EL (cell line): ENCODE measurements around the gene ATRN.

Source experiments
- DNase-seq: peaks from one replicate; pipeline ENCODE4 v3.0.0-alpha.2; 2016

ATRN gene

DNA sequence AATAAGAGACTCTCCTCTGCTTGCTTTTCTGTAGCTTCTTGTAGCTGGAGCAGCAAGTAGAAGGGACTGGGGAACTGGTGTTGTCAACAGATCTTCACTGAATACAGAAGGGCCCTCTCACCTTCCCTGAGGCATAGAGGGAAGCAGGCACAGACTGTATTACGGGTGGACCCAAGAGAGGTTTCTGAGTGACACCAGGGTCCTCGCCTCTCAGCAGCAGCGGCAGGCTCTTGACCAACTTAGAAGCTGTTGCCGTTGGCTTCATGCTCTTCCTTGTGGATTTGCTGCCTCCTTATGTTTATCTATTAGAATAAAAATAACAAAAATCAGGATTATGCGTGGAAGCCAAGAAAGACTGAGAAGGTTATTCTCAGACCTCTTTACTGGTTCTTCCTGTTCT is 160.7 kb downstream of the ATRN start:
- DNase-seq, result no peak

DNA sequence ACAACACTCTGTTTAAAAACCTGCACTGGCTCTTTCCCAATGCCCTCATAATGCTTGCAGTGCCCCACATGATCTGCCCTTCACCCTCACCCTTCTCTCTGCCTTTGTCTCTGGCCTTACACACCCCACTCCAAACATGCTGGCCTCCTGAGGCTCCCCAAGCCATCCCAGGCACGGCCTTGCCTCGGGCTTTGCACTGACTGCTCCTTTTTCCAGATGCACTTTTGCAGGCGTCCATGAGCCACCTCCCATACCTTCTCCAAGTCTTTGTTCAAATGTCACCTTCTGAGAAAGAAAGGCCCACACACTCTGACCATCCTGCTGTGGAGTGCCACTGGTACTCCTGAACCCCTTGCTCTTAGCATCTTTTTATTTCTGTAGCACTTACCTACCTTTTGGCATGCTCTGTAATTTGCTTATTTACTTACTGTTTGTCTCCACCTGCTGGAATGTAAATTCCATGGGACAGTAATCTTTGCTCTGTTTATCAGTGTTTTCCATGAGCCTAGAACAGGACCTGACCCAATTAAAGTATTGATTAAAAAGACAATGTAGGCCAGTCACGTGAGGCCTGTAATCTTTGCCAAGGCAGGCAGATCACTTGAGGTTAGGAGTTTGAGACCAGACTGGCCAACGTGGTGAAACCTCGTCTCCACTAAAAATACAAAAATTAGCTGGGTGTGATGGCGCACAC is 161.6 kb downstream of the ATRN start:
- no peak for DNase-seq

DNA sequence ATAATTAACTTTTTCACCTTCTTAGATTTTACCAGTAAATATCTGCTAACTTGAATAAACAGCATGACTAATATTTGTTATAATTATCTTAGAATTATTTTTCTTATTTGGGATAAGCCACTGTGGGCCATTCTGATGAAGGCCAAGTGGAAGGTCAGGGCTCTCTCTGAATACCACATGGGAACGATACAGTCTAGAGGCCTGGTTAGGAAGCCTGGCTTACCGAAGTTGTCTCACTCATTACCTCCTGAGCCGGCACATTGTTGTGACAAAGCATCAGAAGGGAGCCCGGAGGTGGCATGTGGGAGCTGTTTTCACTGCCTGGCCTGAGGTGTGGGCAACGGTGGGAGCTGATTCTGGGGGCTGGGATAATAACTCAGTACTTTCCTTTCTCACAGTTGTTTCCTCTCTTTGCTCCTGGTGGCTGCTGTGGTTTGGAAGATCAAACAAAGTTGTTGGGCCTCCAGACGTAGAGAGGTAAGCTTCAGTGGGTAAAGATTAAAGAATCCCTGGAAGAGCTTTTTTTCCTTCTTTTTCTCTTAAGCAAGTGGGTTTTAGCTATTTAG is 163.2 kb downstream of the ATRN start:
- DNase-seq, result no peak

DNA sequence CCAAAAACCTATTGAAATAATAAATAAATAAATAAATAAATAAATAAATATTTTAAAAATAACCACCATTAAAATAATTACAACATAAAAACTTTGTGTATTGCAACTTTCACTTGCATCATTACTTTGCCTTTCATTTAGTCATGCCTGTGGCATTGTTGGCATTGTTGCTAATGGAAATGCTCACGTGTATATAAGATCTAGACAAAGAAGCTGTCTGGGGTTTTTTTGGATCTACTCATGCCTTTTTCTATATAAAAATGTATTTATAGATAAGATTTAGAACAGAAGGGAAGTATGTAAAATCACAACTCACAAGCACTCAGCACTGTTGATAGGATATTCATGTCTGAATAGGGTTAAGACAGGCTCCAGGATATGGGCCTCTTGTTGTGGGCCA is 164.5 kb downstream of the ATRN start:
- DNase-seq, result no peak

DNA sequence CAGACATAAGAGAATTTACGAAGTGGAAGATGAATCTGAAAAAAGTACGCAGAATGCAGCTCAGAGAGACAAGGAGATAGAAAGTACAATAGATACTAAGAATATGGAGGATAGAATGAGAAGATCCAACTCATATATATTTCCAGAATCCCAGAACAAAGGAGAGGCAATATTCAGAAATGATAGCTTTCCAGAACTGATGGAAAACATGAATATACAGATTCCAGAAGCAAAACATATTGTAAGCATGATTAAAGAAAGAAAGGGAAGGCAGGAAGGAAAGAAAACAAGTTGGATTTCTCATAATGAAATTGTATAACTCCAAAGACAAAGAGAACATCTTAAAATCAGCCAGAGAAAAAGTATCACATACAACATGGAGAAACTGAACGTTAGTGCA is 169.4 kb downstream of the ATRN start:
- no peak for DNase-seq

DNA sequence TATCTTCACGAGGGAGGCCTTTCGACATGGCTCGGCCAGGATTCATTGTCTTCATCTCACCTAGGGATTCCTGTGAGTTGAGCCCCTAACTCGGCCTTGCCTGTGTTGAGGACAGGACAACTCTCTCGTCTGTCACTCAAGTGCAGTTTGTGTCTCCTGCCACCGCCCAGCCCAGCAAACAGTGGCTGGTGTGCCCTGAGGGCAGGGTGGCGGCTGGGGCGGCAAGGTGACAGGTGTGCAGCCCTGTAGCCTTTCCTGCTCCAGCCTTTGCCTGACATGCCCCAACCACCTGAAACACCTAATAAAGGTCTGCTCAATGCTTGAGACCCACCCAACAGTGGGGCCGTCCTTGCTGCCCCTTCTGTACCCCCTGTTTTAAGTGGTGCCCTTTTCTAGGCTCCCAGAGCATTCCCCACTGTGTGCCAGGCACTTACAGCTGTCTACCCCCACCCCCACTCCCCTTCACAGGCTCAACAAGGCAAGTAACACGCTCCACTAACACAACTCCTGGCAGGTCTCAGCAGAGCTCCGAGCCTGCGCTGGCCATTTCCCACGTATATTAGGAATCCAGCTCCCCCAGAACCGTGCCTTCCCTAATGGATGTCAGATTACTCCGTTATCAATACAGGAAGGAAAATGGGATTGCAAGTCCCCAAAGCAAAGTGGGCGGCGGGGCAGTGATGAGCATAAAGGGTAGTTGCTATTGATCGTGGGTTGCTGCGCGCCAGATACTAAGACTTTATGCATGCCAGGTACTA is 174.7 kb downstream of the ATRN start:
- DNase-seq, result no peak

DNA sequence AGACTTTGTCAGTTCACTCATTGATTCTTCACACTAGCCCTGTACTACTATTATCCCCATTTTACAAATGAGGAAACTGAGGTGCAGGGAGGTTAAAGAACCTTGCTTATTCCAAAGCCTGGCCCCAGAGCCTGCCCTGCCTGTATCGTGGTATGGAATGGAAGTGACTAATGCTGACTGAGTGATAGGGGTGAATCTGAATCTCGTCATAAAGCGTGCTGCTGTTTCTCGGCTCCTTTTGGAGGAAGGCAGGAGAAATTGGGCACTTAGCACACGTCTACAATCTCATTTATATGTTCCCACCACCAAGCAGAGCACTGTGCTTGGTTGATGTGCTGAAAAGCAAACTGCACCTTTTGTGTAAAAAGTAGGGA is 175.2 kb downstream of the ATRN start:
- no peak for DNase-seq

DNA sequence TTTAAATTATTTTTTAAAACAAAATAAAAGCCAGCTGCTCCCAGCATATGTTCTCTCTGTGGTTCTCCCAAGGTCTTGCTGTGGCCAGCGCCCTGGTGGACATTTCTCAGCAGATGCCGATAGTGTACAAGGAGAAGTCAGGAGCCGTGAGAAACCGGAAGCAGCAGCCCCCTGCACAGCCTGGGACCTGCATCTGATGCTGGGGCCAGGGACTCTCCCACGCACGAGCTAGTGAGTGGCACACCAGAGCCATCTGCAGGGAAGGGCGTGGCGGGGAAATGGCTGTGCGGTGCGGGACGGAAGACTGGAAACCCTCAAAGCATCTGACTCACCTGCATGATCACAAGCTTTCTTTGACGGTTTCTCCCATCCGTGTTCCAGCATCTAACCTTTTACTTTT is 175.8 kb downstream of the ATRN start:
- DNase-seq, result no peak

DNA sequence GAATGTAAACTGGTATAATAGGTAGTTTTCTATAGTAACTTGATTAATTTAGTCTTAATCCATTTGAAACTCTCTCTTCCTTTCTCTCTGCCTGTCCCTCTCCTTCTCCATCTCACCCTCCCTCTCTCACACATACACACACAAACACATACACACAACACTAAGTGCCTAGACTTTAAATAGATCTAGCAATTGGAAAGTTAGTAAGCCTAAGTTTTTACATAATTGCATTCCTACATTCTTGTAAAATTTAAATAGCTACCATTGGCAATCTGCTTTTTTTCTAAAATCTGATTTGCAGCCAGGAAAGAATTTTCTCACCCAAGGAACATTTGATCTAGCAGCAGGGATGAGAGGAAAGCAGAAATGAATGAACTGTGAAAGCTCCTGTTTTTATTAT is 176.7 kb downstream of the ATRN start:
- no peak for DNase-seq

DNA sequence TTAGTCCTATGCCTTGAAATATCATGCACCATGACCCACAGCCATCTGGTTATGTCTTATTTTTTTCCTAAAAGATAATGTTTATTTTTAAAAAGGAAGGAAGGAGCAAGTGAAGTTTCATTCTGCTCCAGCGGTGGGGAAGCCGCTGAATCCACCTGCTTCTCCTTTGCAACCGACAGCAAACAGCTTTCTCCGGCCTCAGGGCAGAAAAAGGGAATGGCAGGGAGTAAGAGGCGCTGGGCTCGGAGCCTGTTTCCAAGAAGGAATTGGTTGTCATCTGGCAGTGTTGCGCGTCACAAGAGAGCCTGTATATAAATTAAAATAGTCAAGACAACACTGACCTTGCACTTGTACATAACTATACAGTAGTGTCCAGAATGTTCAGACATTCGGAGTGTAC is 178.1 kb downstream of the ATRN start:
- no peak for DNase-seq

DNA sequence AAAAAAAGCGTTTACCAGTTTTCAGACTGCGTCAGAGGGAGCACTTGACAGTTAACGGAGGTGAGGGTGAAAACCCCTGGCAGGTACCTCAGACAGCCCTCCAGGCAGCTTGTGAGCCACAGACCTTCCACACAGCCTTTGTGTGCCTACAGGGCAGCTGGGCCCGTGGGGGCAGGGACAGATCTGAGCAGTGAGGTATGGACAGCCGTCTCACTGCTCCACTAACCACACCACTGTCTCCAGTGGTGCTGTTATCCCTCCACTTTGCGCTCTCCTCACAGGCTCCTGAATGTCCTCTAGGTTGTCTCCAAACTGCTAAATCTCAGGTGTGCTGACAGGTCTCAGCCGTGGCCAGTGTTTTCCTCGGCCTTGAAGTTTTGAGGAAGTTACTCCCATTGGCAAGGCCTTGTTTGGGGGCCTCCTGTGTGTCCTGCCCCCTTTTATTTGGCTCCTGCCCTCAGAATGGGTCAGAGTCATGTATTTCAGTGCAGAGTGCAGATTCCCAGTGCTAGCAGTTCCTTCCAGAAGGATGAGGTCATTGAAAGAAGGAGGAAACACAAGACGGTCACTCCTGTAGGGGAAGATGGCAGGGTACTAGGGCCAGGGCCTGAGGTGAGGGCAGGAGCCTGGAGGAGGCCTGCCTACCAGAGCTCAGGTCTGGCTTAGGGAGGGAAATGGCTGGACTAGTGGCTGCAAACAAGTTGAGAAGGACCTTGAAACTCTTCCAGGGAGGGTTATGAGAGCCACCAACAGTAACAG is 180.6 kb downstream of the ATRN start:
- DNase-seq, result no peak

DNA sequence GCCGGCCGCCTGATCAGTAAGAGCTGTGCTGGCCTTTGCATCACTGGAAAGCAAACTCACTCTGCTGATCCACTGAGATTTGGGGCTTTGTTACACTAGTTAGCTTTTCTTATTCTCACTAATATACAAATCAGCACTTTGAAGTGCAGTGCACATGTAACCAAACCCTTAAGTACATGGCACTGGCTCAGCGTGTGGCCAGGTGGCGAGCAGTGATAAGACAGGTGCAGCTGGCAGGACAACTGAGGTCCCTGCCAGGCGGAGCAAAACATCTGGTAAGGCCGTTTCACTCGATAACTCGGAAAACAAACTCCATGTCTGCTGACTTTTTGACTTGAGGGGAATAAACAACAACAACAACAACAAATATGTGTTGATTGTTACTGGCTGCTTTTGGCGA is 181.4 kb downstream of the ATRN start:
- no peak for DNase-seq

DNA sequence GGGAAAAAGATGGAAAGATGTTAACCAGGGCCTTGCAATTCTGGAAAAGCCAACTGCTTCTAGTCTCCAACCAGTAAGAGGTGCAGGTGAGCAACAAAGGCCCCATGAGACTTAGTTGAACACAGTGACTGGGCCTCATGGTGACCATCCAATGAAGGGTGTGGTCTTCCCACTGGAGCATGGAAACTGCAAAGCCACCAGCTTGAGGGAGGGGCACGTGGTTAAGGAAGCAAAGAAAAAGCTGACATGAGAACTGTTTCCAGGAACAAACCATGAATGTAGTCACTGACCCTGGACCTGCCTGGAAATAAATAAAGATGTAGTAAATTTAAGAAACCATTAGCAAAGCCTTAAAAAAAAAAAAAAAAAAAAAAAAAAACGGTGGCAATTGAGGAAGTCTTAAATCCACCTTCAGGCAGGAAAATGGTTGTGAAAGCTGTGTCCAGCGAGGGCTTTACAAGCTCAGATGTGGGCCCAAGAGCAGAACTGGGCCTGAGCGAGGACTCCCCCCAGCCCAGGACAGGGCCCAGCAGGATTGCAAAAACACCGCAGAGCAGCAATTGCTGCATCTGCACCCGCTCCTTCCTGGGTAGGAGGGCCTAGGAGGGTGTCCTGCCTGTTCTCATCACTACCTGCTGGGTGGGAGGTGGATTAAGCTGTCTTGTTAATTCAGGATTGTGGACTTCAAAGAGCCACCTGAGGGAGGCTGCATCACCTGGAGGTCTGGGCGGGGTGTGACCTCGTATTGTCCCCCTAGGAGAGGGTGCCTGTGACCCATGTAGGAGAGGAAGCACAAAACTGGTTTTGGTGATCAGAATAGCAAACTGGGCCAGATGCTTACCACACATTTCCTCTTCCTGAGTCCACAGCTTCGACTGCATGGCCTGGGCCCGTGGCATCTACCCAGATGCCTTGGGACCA is 182.1 kb downstream of the ATRN start:
- DNase-seq, result no peak

DNA sequence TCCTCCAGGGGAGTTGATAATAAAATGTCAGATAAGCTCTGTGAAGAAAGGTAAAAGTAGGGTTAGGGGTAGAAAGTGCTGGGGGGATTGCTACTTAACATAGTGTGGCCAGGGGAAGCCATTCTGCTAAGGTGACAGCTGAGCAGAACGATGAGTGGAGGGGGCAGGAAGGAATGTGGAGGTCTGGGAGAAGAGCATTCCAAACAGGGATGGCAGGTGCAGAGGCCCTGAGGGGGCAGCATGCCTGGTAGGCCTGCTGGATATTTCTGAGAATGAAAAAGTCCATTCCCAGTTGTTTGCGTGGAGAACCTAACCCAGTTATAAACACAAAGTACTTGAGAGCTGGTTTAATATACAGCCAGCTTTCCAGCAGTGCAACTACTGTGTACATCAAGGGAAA is 183.1 kb downstream of the ATRN start:
- no peak for DNase-seq

DNA sequence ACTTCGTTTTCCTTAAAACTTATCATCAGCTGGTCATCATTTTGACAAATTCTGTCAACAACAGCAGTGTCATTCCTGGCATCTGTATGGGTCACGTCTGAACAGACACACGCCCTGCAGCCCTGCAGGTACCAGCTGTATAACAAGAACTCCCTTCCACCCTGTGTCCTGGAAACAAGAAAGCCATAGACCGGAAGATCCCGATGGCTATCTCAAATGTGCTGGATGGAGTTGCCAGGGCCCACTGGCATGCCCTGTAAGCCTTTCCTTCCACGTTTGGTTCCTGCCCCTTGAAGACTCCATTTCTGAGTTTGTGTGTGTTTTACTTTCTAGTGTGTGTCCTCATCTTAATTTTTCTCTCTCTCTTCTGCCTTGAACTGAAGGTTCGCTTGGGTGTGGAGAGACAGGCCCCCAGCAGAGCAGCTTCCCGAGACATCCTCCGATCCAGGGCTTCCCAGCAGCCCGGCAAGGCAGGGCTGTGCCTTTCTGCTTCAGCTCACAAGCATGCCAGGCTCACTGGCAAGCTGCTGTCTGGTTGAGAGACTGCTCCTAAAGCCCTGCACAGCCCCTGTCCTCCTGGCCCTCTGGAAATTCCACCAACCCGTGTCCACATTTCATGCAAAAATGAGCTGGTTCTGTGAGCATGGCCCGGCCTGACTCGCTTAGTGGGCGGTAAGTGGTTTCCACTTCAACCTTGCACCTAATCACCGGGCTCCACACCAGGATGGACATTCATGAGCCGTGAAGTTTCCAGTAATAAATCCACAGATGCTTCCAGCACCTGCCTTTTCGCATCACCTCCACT is 183.7 kb downstream of the ATRN start:
- DNase-seq, result no peak

DNA sequence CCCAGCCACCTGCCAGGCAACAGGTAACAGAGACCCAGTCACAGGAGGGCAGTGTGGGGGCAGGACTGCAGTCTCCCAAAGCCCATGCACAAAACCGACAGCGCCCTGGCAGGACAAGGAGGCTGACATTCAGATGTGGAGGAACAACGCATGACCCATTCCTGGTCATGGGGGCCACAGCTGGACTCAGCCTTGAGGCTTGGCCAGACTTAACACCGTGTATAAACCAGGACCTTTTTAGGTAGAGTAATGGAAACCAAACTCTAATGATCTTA is 184.2 kb downstream of the ATRN start:
- no peak for DNase-seq

DNA sequence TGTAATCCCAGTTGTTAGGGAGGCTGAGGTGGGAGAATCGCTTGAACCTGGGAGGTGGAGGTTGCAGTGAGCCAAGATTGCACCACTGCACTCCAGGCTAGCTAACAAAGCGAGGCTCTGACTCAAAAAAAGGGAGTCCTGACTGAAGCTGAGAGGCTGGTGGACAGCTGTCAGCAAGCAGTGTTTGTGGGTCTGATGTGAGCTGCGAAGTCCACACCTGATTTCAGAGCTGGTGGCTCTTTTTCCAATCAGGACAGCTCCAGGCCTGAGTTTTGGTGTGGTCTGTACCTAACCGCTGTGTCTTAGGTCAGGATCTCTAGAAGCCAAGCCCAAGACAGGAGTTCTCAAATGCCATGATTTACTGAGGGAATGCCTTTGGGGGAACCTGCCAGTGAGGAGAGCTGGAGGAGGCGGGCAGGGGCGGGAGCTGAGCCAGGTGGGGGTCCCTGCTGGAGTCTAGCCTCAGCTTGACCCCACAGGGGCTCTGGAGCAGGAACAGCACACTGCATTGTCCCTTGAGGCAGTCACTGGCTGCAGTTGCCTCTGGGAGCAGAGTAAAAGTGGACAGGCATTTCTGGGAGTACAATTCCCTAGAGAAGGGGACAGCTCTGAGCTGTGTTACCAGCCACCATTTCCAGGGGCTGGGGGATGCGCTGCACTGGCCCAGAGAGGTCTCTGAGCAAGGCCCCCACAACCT is 187.3 kb downstream of the ATRN start:
- no peak for DNase-seq

DNA sequence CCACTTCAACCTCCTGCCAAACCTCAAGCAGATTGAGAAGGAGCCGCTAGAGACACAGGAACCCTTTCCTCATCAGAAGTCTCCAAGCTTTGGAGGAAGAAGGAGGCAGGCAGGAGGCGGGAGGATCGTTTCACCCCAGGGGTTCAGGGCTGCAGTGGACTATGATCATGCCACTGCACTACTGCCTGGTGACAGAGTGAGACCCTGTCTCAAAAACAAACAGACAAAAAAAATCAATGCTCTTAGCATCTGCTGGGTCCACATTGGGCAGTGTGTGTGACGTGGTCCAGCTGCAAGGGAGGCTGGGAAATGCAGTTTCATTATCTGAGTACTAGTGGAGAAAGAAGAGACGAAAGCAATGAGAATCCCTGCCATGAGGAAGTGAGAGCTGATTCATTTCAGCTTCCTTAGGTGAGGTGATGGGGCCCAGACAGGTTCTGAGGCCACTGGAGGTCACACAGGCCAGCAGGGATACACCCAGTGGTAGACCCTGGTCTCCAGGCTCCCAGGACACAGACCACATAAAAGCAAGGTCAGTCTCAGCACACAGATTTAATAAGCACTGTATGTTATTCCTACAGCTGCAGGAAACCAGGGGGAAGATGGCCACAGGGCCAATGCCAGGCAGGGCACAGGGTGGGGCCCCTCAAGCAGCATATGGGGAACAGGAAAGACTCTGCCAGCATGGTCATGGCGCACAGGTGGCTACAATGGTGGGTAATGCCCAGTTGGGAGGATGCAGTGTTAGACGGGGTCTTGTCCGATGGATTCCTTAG is 188.1 kb downstream of the ATRN start:
- no peak for DNase-seq

DNA sequence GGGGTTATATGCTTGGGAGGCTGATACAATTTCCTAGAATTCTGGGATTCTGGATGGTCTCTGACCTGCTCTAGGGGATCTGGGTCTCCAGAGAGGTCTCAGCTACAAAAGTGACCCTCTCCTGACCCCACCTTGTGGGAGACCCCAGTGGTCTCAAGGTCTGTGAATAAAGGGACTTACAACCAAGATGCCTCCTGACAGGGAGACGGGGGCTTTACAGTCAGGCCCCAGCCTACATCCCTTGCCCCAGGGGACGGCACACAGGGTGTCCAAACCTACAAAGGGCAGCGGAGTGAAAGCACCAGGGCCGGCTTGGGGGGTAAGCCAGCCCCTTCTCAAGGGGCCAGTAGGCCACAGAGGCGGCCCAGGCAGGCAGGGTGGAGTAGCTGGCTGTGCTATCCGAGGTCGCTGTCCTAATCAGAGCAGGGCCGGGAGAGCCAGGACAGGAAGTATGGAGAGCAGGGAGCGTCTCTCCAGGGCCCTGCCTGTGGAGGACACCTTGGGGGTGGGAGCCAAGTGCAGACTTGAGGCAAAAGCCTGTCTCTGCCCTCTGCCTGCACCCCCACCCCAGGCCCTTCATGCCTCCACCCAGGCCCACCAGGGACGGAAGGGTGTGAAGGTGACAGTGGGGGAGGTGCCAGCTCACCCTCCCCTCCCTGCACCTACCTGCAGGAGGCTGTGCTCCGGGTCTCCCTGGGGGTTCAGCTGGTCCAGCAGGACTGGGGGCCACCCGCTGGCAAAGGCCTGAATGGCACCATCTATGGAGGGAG is 188.9 kb downstream of the ATRN start:
- no peak for DNase-seq
